RKO (cell line): ENCODE data around the gene PDGFA.

ENCODE experiments used
- DNase-seq: peaks from one replicate; pipeline ENCODE4 v3.0.0-alpha.2; 2016; ENCODE audit warnings: low spot score

PDGFA gene

GRCh38 chr7:536231-536630 lies 16.6 kb upstream of the PDGFA start:
- DNase-seq = no peak

GRCh38 chr7:534959-535358 lies 15.3 kb upstream of the PDGFA start:
- DNase-seq = no peak

- no peak for DNase-seq
Observed at GRCh38 chr7:534075-534474, 14.4 kb upstream of the PDGFA start.

GRCh38 chr7:533266-533665 lies 13.6 kb upstream of the PDGFA start:
- DNase-seq = no peak

- no peak for DNase-seq
Observed at GRCh38 chr7:532379-533143, 12.9 kb upstream of the PDGFA start.

- no peak for DNase-seq
Observed at GRCh38 chr7:531777-532176, 12.1 kb upstream of the PDGFA start.

GRCh38 chr7:528451-528850 lies 8.8 kb upstream of the PDGFA start:
- no peak for DNase-seq

- DNase-seq = no peak
Observed at GRCh38 chr7:527723-528122, 8.1 kb upstream of the PDGFA start.

- no peak for DNase-seq
Observed at GRCh38 chr7:526460-527034, 6.9 kb upstream of the PDGFA start.

- DNase-seq = no peak
Observed at GRCh38 chr7:525740-526139, 6.1 kb upstream of the PDGFA start.

- DNase-seq = no peak
Observed at GRCh38 chr7:524800-525199, 5.2 kb upstream of the PDGFA start.

GRCh38 chr7:523347-524336 lies 4.0 kb upstream of the PDGFA start:
- DNase-seq = no peak

- no peak for DNase-seq
Observed at GRCh38 chr7:522951-523314, 3.3 kb upstream of the PDGFA start.

GRCh38 chr7:522071-522950 lies 2.7 kb upstream of the PDGFA start:
- peak; percentile 38 for DNase-seq

GRCh38 chr7:521221-522070 lies 1.8 kb upstream of the PDGFA start:
- no peak for DNase-seq

- no peak for DNase-seq
Observed at GRCh38 chr7:520503-521161, 986 bp upstream of the PDGFA start.

- peak; percentile 66 for DNase-seq
Observed at GRCh38 chr7:518630-519483, 789 bp downstream of the PDGFA start.

- DNase-seq = peak; percentile 66
Observed at GRCh38 chr7:517774-518629, 1.6 kb downstream of the PDGFA start.
